HCT116 (cell line): ENCODE results near the gene DCST2. TPM values are rescaled to one million over a fixed set of nuclear protein-coding genes. Genes with fewer than 3 reads are reported as not detected.
A peak's percentile ranks its signal among the peaks of the same experiment; 100 is the strongest.

Experiments
- ATAC-seq: fragments of 200-7000 bp; cut with Tn5 transposase; 2 replicates; pipeline ENCODE4 v1.9.1; 2020; ENCODE audit warnings: mild to moderate bottlenecking, moderate library complexity
- BruUV-seq: library from RNA; stranded (reverse); fragments of 400-500 nt; replicated peaks from 2 replicates; lab custom pipeline; 2021; lab: Mats Ljungman, UMichigan
- CTCF ChIA-PET: fragments of 300-600 bp; sonication (Branson Sonifier 250); formaldehyde crosslinking; loops from one replicate; lab custom pipeline; 2021; ENCODE audit warnings: antibody characterized with exemption; lab: Charles Lee
- POLR2A ChIA-PET: fragments of 300-600, 350-600 bp; sonication (Branson Sonifier 250); formaldehyde crosslinking; loops from one replicate; lab custom pipeline; 2021; ENCODE audit warnings: antibody characterized with exemption; lab: Charles Lee
- RAD21 ChIA-PET, 2 experiments: fragments of 300-600 bp; sonication (Branson Sonifier 250); formaldehyde crosslinking; loops; one replicate each; lab custom pipeline; 2023; ENCODE audit warnings: low total read pairs in 2 of 2; ENCODE audit not compliant: uncharacterized antibody in 2 of 2, unreplicated experiment in 2 of 2, low non-redundant PET in 1 of 2; lab: Charles Lee
- DNase-seq: peaks from one replicate; pipeline ENCODE4 v3.0.0-alpha.2; 2010; ENCODE audit warnings: low read depth, low spot score
- H2AFZ ChIP-seq: fragments of 200-600 bp; shearing (Covaris generic), sonication (generic); 2 replicates; pipeline ENCODE4 v1.6.1; 2017; ENCODE audit warnings: low read depth, mixed run types, mixed read lengths, antibody characterized with exemption, low read length; ENCODE audit not compliant: poor library complexity, severe bottlenecking
- H3K27ac ChIP-seq: 2 replicates; pipeline ENCODE4 v1.5.1; 2012; ENCODE audit warnings: low read depth, low read length
- H3K27me3 ChIP-seq: fragments of 200-600 bp; sonication (generic); 2 replicates; pipeline ENCODE4 v1.6.1; 2016; ENCODE audit warnings: mixed run types, low read length, mixed read lengths; ENCODE audit not compliant: insufficient read depth
- H3K36me3 ChIP-seq, 2 experiments: fragments of 200-500 bp in 1 of 2; fragments of 200-600 bp in 1 of 2; sonication (Bioruptor generic) in 1 of 2; sonication (generic) in 1 of 2; 2 replicates each; pipeline versions ENCODE4 v1.5.1 to v1.6.1; 2014 to 2016; ENCODE audit warnings: low read length in 2 of 2, inconsistent platforms in 1 of 2, mixed read lengths in 1 of 2, mixed run types in 1 of 2; ENCODE audit not compliant: insufficient read depth in 2 of 2, control insufficient read depth in 1 of 2
- H3K4me1 ChIP-seq, 2 experiments: fragments of 200-600 bp in 1 of 2; sonication (generic) in 1 of 2; 2 replicates each; pipeline versions ENCODE4 v1.5.1 to v1.6.1; 2012 to 2017; ENCODE audit warnings: low read length in 2 of 2, inconsistent platforms in 1 of 2, mild to moderate bottlenecking in 1 of 2, mixed read lengths in 1 of 2, mixed run types in 1 of 2, moderate library complexity in 1 of 2; ENCODE audit not compliant: insufficient read depth in 2 of 2, control insufficient read depth in 1 of 2
- H3K4me2 ChIP-seq: fragments of 200-600 bp; sonication (generic); 2 replicates; pipeline ENCODE4 v1.6.1; 2017; ENCODE audit warnings: mixed run types, low read length, mixed read lengths
- H3K4me3 ChIP-seq, 2 experiments: fragments of 200-600 bp in 1 of 2; sonication (generic) in 1 of 2; replicated peaks in 1 of 2; 2 replicates each; pipeline ENCODE4 v1.5.1; 2011 to 2016; ENCODE audit warnings: low read length in 2 of 2, control low read depth in 1 of 2, low read depth in 1 of 2, mild to moderate bottlenecking in 1 of 2, mixed read lengths in 1 of 2, mixed run types in 1 of 2
- H3K79me2 ChIP-seq: fragments of 200-600 bp; sonication (generic); 2 replicates; pipeline ENCODE4 v1.6.1; 2017; ENCODE audit warnings: mild to moderate bottlenecking, mixed run types, low read length, moderate library complexity, mixed read lengths; ENCODE audit not compliant: insufficient read depth
- H3K9ac ChIP-seq: fragments of 200-600 bp; sonication (generic); 2 replicates; pipeline ENCODE4 v1.6.1; 2016; ENCODE audit warnings: low read length, mixed read lengths
- H3K9me2 ChIP-seq: fragments of 200-600 bp; sonication (generic), shearing (Covaris generic); 2 replicates; pipeline ENCODE4 v1.6.1; 2017; ENCODE audit warnings: mixed run types, mild to moderate bottlenecking, moderate library complexity; ENCODE audit not compliant: insufficient read depth
- H3K9me3 ChIP-seq, 2 experiments: fragments of 200-500 bp in 1 of 2; fragments of 200-600 bp in 1 of 2; sonication (Bioruptor generic) in 1 of 2; sonication (generic) in 1 of 2; 2 replicates each; pipeline ENCODE4 v1.6.1; 2014 to 2017; ENCODE audit warnings: low read length in 2 of 2, mixed read lengths in 2 of 2, inconsistent platforms in 1 of 2, low read depth in 1 of 2, mild to moderate bottlenecking in 1 of 2, mixed run types in 1 of 2, moderate library complexity in 1 of 2; ENCODE audit not compliant: control insufficient read depth in 1 of 2, insufficient read depth in 1 of 2
- H4K20me1 ChIP-seq: fragments of 200-600 bp; sonication (generic), shearing (Covaris generic); 2 replicates; pipeline ENCODE4 v1.6.1; 2017; ENCODE audit warnings: mixed run types, mild to moderate bottlenecking, moderate library complexity; ENCODE audit not compliant: insufficient read depth
- CBX3 ChIP-seq: IDR thresholded peaks from 2 replicates; pipeline ENCODE4 v1.6.1; 2012; ENCODE audit warnings: low read depth
- CEBPB ChIP-seq: IDR thresholded peaks from 2 replicates; pipeline ENCODE4 v1.6.1; 2012; ENCODE audit warnings: low read depth
- CTCF ChIP-seq, 3 experiments: fragments of 200-600 bp in 1 of 3; sonication (generic) in 1 of 3; IDR thresholded peaks in 2 of 3; conservative IDR thresholded peaks in 1 of 3; 2 replicates each; pipeline ENCODE4 v1.5.1; 2012 to 2017; ENCODE audit warnings: low read depth in 2 of 3, low read length in 2 of 3, antibody characterized with exemption in 1 of 3, borderline replicate concordance in 1 of 3, control low read depth in 1 of 3, mild to moderate bottlenecking in 1 of 3, mixed read lengths in 1 of 3, mixed run types in 1 of 3, moderate library complexity in 1 of 3; ENCODE audit not compliant: insufficient read depth in 1 of 3
- EZH2 ChIP-seq: fragments of 200-600 bp; sonication (generic); IDR thresholded peaks from 2 replicates; pipeline ENCODE4 v1.6.1; 2017; ENCODE audit warnings: antibody characterized with exemption, mixed run types
- EZH2phosphoT487 ChIP-seq: fragments of 200-600 bp; IDR thresholded peaks from 2 replicates; pipeline ENCODE4 v1.6.1; 2018; ENCODE audit warnings: antibody characterized with exemption, borderline replicate concordance
- FOSL1 ChIP-seq: IDR thresholded peaks from 2 replicates; pipeline ENCODE4 v1.6.1; 2012; ENCODE audit warnings: low read depth
- MAX ChIP-seq: IDR thresholded peaks from 2 replicates; pipeline ENCODE4 v1.6.1; 2012
- POLR2AphosphoS5 ChIP-seq: IDR thresholded peaks from 2 replicates; pipeline ENCODE4 v1.6.1; 2011; ENCODE audit warnings: mild to moderate bottlenecking, low read depth, low read length, moderate library complexity
- RAD21 ChIP-seq: IDR thresholded peaks from 2 replicates; pipeline ENCODE4 v1.6.1; 2012; ENCODE audit warnings: low read depth, mild to moderate bottlenecking
- REST ChIP-seq: IDR thresholded peaks from 2 replicates; pipeline ENCODE4 v1.6.1; 2012; ENCODE audit warnings: low read depth
- SIN3A ChIP-seq: IDR thresholded peaks from 2 replicates; pipeline ENCODE4 v1.6.1; 2012; ENCODE audit warnings: low read depth
- SRF ChIP-seq: IDR thresholded peaks from 2 replicates; pipeline ENCODE4 v1.6.1; 2012; ENCODE audit warnings: low read depth
- TCF7L2 ChIP-seq: IDR thresholded peaks from 2 replicates; pipeline ENCODE4 v1.7.0; 2011; ENCODE audit warnings: borderline replicate concordance, inconsistent platforms; ENCODE audit not compliant: insufficient read depth, insufficient read length; ENCODE audit errors: extremely low read depth
- YY1 ChIP-seq: IDR thresholded peaks from 2 replicates; pipeline ENCODE4 v1.6.1; 2011; ENCODE audit warnings: low read length, low read depth, moderate library complexity, mild to moderate bottlenecking; ENCODE audit not compliant: insufficient replicate concordance; ENCODE audit errors: extremely low read depth
- ZFX ChIP-seq: fragments of 450-650 bp; IDR thresholded peaks from 2 replicates; pipeline ENCODE4 v1.6.1; 2017
- ZNF274 ChIP-seq: fragments of 200-500 bp; sonication (Bioruptor generic); IDR thresholded peaks from 2 replicates; pipeline ENCODE4 v1.6.1; 2014; ENCODE audit warnings: mild to moderate bottlenecking, low read depth, low read length, inconsistent platforms
- intact Hi-C: fragments of 100-400 bp; cut with micrococcal nuclease; formaldehyde crosslinking; loops from 2 replicates; pipeline ENCODE4 v1.10.0; 2022
- total RNA-seq: library from RNA; stranded (reverse); gene quantifications from one replicate; pipeline ENCODE4 v1.2.1, GENCODE V29; 2021; ENCODE audit not compliant: unreplicated experiment
- TF ChIP-seq, protein P1 (sequence below): IDR thresholded peaks from 2 replicates; pipeline ENCODE4 v1.6.1; 2011; ENCODE audit warnings: mild to moderate bottlenecking, low read length, moderate library complexity; ENCODE audit not compliant: insufficient replicate concordance; ENCODE audit errors: extremely low read depth
- TF ChIP-seq, protein P2 (sequence below): IDR thresholded peaks from 2 replicates; pipeline ENCODE4 v1.6.1; 2012

DCST2 gene
- total RNA-seq, 1 experiment from 2014 or later = 2.0 TPM

DNA sequence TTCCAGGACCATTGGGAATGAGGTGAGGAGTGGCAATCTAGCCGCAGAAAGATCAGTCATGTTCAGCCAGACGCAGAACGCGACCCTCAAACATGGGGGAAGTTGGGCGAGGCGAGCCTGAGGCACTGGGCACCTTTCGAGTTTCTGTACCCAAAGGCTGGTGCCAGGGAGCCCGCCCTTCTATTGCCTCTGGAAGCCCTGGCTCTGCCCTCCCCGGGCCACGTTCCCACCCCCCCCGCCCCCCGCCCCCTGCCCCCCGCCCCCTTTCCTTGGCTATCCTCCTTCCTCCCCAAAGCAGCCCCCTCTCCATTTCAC lies 33.2 kb downstream of the DCST2 start:
- Histone ChIP-seq H3K79me2 (peaks cover 28% of the 10 kb centered on the region), H3K9me2 (no peaks in the 10 kb centered on the region), H4K20me1 (no peaks in the 10 kb centered on the region), H2AFZ (no peak overlapping the region)
- TF ChIP-seq EZH2 (no peak), SIN3A (no peak), RAD21 (no peak), CBX3 (no peak), YY1 (no peak), EZH2phosphoT487 (no peak), REST (no peak), SRF (no peak), CEBPB (no peak), FOSL1 (no peak), ZNF274 (no peak), ZFX (no peak), CTCF (IDR thresholded peaks at IDR 0.05 in 2 of 3, conservative IDR thresholded peaks at IDR 0.05 in 1 of 3; ENCODE audit: borderline replicate concordance in 1 of 3, insufficient read depth in 1 of 3, low read depth in 2 of 3, low read length in 2 of 3) (no peak), POLR2AphosphoS5 (no peak), TCF7L2 (no peak), MAX (no peak)
- TF ChIP-seq, protein P1, sequence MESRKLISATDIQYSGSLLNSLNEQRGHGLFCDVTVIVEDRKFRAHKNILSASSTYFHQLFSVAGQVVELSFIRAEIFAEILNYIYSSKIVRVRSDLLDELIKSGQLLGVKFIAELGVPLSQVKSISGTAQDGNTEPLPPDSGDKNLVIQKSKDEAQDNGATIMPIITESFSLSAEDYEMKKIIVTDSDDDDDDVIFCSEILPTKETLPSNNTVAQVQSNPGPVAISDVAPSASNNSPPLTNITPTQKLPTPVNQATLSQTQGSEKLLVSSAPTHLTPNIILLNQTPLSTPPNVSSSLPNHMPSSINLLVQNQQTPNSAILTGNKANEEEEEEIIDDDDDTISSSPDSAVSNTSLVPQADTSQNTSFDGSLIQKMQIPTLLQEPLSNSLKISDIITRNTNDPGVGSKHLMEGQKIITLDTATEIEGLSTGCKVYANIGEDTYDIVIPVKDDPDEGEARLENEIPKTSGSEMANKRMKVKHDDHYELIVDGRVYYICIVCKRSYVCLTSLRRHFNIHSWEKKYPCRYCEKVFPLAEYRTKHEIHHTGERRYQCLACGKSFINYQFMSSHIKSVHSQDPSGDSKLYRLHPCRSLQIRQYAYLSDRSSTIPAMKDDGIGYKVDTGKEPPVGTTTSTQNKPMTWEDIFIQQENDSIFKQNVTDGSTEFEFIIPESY = no peak
- TF ChIP-seq, protein P2, sequence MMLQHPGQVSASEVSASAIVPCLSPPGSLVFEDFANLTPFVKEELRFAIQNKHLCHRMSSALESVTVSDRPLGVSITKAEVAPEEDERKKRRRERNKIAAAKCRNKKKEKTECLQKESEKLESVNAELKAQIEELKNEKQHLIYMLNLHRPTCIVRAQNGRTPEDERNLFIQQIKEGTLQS = no peak
- TF ChIP-seq, all 23 proteins: peak for 0
- Histone ChIP-seq H3K9ac (peak overlapping the region; percentile 91), H3K4me3 (peak overlapping the region; percentile 85 to 98), H3K36me3 (no peaks in the 10 kb centered on the region), H3K9me3 (no peaks in the 10 kb centered on the region), H3K27ac (peak overlapping the region; percentile 99), H3K4me2 (peak overlapping the region; percentile 96), H3K27me3 (no peaks in the 10 kb centered on the region), H3K4me1 (peaks cover 27 to 60% of the 10 kb centered on the region in 2 experiments)
- ChIA-PET POLR2A (interaction anchor here (1.1 to 2.5 kb wide), 6 partner anchors 13 to 30 kb away, joined by 3 to 22 read pairs (median 4); partner anchors contain the start of genes FLAD1 and SHC1), RAD21 (interaction anchor here in 1 of 2 experiments (0.7 to 1.7 kb wide), 2 partner anchors 30 to 39 kb away, joined by 3 to 5 read pairs; partner anchors contain the start of gene PYGO2), CTCF (interaction anchor here (1.1 to 2.6 kb wide), 9 partner anchors 11 to 556 kb away, joined by 3 to 25 read pairs (median 7); partner anchors contain the start of genes FLAD1 and PYGO2)
- no peak for DNase-seq
- intact Hi-C loops = loop anchor here (5.0 kb wide), 1 partner anchor 52 kb away; the partner anchor contains the start of gene ADAM15
- ATAC-seq = peak; percentile 1
- BruUV-seq = no TSS peak
